ENCODE results near the gene PANX2.
A peak's percentile ranks its signal among the peaks of the same experiment; 100 is the strongest.

The PANX2 gene

GRCh38 chr22:50216684-50217520 is 46.4 kb downstream of the PANX2 start:
- DNase-seq, result no peak

GRCh38 chr22:50217543-50218152 is 47.1 kb downstream of the PANX2 start:
- no peak for DNase-seq

- DNase-seq, result no peak
Observed at GRCh38 chr22:50218153-50218995, 47.8 kb downstream of the PANX2 start.

GRCh38 chr22:50218996-50219727 is 48.6 kb downstream of the PANX2 start:
- DNase-seq, result peak; percentile 77

- no peak for DNase-seq
Observed at GRCh38 chr22:50219800-50220602, 49.5 kb downstream of the PANX2 start.

GRCh38 chr22:50220603-50221409 is 50.3 kb downstream of the PANX2 start:
- no peak for DNase-seq

- DNase-seq, result no peak
Observed at GRCh38 chr22:50221410-50222300, 51.1 kb downstream of the PANX2 start.

- no peak for DNase-seq
Observed at GRCh38 chr22:50222508-50222907, 52.0 kb downstream of the PANX2 start.

- DNase-seq, result no peak
Observed at GRCh38 chr22:50224071-50224470, 53.5 kb downstream of the PANX2 start.

GRCh38 chr22:50225200-50225969 is 54.9 kb downstream of the PANX2 start:
- no peak for DNase-seq

- DNase-seq, result no peak
Observed at GRCh38 chr22:50226063-50226874, 55.7 kb downstream of the PANX2 start.

GRCh38 chr22:50226875-50227165 is 56.3 kb downstream of the PANX2 start:
- no peak for DNase-seq

GRCh38 chr22:50227579-50228215 is 57.2 kb downstream of the PANX2 start:
- no peak for DNase-seq

GRCh38 chr22:50228366-50228765 is 57.8 kb downstream of the PANX2 start:
- DNase-seq, result no peak

- DNase-seq, result no peak
Observed at GRCh38 chr22:50229370-50229769, 58.8 kb downstream of the PANX2 start.
